ENCODE data around the gene OR4E2. TPM values are rescaled to one million over a fixed set of nuclear protein-coding genes. Genes with fewer than 3 reads are reported as not detected.

The OR4E2 gene
- total RNA-seq, 1 donor from 2014 or later: not detected

DNA sequence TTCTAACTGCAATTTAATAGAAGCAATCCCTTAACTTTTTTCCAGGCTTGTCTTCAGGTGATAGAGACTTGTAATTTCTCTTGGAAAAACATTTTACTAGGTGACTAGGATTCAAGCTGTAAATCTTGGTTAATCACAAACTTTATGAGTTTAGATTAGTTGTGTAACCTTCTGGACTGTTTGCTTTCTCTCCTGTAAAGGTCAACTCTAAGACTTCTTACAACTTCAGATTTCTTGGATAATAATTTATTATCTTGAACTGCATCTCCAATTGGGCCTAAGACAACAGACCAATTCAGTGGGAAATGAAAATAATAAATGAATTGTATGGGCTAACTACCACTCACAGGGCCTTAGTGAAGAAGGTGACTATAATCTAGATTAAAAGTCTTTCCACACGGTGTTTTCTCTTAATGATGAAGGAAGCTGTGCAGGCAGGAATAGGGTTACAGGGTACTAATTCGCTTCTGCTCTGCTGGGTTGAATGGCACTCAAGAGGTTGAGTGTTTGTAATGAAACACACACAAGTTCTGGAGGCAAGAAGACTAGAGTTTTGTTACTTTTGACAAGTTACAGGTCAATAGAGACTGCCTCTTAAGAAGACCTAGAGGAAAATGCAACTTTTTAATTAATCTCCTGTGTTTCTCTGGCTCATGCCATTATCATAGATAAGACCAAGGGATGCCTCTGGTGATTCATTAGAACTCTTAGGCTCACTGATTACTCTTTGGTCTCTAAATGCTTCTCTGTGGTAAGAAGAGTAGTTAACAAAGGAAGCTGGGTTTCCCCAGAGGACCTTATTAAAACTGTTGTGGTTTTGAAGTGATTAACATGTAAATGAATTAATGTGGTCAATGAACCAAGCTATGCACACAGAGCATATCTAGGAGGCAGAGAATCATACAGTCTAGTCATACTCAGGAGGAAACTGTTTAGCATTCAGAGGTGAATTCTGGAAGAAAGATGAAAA, 50.0 kb downstream of the OR4E2 start:
- H3K4me3 Mint-ChIP-seq: no peak overlapping the region
- H3K9me3 Mint-ChIP-seq: peaks cover 13% of the 10 kb centered on the region
- ChIA-PET CTCF (no interaction called here), POLR2A (no interaction called here)
- peaks cover 32% of the 10 kb centered on the region for H3K27me3 Mint-ChIP-seq
- ATAC-seq (ENCODE audit: low read depth) (peak; percentile 14), DNase-seq (no peak)
- intact Hi-C loops (cut with micrococcal nuclease): no loop called here
- no peak overlapping the region for H3K27ac Mint-ChIP-seq
- no peaks in the 10 kb centered on the region for H3K36me3 Mint-ChIP-seq (ENCODE audit: low read depth)
- no peaks in the 10 kb centered on the region for H3K4me1 Mint-ChIP-seq
- TF ChIP-seq CTCF (IDR thresholded peaks at IDR 0.05): no peak

GRCh38 chr14:21704338-21704737, 50.7 kb downstream of the OR4E2 start:
- no peak for DNase-seq
- CTCF ChIA-PET: no interaction called here
- Mint-ChIP-seq H3K27me3 (peaks cover 28% of the 10 kb centered on the region), H3K4me1 (no peaks in the 10 kb centered on the region), H3K9me3 (peaks cover 17% of the 10 kb centered on the region), H3K27ac (no peak overlapping the region), H3K4me3 (no peak overlapping the region), H3K36me3 (ENCODE audit: low read depth) (no peaks in the 10 kb centered on the region)
- intact Hi-C loops (cut with micrococcal nuclease): no loop called here
- POLR2A ChIA-PET: no interaction called here
- ATAC-seq (ENCODE audit: low read depth): no peak
- no peak for TF ChIP-seq CTCF (IDR thresholded peaks at IDR 0.05)

- Mint-ChIP-seq H3K27me3 (peaks cover 40% of the 10 kb centered on the region), H3K4me3 (no peak overlapping the region), H3K36me3 (ENCODE audit: low read depth) (no peaks in the 10 kb centered on the region), H3K27ac (no peak overlapping the region), H3K9me3 (peaks cover 7% of the 10 kb centered on the region), H3K4me1 (no peaks in the 10 kb centered on the region)
- ATAC-seq (ENCODE audit: low read depth) (no peak), DNase-seq (no peak)
- peak; percentile 83 for TF ChIP-seq CTCF (IDR thresholded peaks at IDR 0.05)
- ChIA-PET CTCF (no interaction called here), POLR2A (no interaction called here)
- intact Hi-C loops (cut with micrococcal nuclease): no loop called here
Measured at GRCh38 chr14:21711360-21711961, 57.8 kb downstream of the OR4E2 start.

GRCh38 chr14:21712036-21712435, 58.4 kb downstream of the OR4E2 start:
- H3K4me1 Mint-ChIP-seq: no peaks in the 10 kb centered on the region
- H3K27me3 Mint-ChIP-seq: peaks cover 41% of the 10 kb centered on the region
- H3K9me3 Mint-ChIP-seq: peaks cover 4% of the 10 kb centered on the region
- H3K36me3 Mint-ChIP-seq (ENCODE audit: low read depth): no peaks in the 10 kb centered on the region
- no peak for DNase-seq
- H3K27ac Mint-ChIP-seq: no peak overlapping the region
- TF ChIP-seq CTCF (IDR thresholded peaks at IDR 0.05): no peak
- no peak for ATAC-seq (ENCODE audit: low read depth)
- ChIA-PET POLR2A (no interaction called here), CTCF (interaction anchor here (1.2 kb wide), 1 partner anchor 12 kb away, joined by 3 read pairs; no protein-coding TSS in a partner anchor)
- H3K4me3 Mint-ChIP-seq: no peak overlapping the region
- intact Hi-C loops (cut with micrococcal nuclease): no loop called here

- Mint-ChIP-seq H3K4me3 (no peak overlapping the region), H3K27me3 (peaks cover 38% of the 10 kb centered on the region)
- CTCF ChIA-PET: no interaction called here
Measured at GRCh38 chr14:21714318-21714929, 60.8 kb downstream of the OR4E2 start.

More at GRCh38 chr14:21714318-21714929, 60.8 kb downstream of the OR4E2 start:
- Mint-ChIP-seq H3K36me3 (ENCODE audit: low read depth) (no peaks in the 10 kb centered on the region), H3K9me3 (no peaks in the 10 kb centered on the region), H3K4me1 (no peaks in the 10 kb centered on the region), H3K27ac (no peak overlapping the region)
- intact Hi-C loops (cut with micrococcal nuclease): no loop called here
- DNase-seq (no peak), ATAC-seq (ENCODE audit: low read depth) (no peak)
- POLR2A ChIA-PET: no interaction called here
- TF ChIP-seq CTCF (IDR thresholded peaks at IDR 0.05): no peak
